ENCODE results near the gene CHST1.

Gene CHST1

DNA sequence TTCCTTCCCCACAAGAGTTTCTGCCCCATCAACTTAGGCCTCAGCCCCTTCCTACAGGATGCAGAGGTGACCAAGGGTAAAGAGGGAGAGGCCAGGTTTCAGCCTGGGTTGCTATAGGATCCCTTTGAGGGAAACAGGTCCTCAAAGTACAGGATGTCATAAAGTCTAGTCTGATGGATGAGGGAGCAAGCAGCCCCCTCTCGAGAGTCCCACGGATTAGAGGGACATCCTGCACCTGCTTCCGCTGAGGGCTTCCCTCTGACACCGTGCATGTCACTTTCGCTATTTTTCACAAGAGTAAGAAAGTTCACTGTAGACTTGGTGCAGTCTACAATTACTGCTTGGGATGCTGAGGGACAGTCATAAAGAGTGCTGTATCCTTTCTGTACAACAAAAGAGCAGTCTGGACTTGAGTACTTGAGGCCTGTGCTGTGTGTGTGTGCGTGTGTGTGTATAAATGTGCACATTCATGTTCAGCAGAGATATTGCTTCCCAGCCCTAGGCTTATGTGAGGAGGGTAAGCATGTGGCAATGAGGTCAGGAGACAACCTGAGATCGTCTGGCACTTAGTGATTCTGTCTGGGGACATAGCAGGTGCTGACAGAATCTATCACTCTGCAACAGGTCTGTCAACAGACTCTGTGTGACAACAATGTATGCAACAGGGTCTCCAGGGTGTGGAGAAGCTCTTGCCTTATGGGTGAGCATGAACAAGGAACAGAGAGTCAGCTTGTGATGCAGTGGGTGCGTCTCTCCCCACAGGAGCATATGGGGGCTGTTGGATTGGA lies 18.0 kb upstream of the CHST1 start:
- no peak for DNase-seq (ENCODE audit: low spot score)
- Mint-ChIP-seq H3K4me3 (no peak overlapping the region), H3K9me3 (no peaks in the 10 kb centered on the region), H3K4me1 (ENCODE audit: low read depth) (no peaks in the 10 kb centered on the region), H3K36me3 (ENCODE audit: low read depth) (no peaks in the 10 kb centered on the region), H3K27me3 (ENCODE audit: low read depth) (peaks cover 8% of the 10 kb centered on the region), H3K27ac (no peak overlapping the region)

GRCh38 chr11:45679806-45680205 lies 14.4 kb upstream of the CHST1 start:
- Mint-ChIP-seq H3K4me3 (no peak overlapping the region), H3K27ac (no peak overlapping the region), H3K36me3 (ENCODE audit: low read depth) (no peaks in the 10 kb centered on the region), H3K4me1 (ENCODE audit: low read depth) (no peaks in the 10 kb centered on the region), H3K9me3 (no peaks in the 10 kb centered on the region), H3K27me3 (ENCODE audit: low read depth) (peaks cover 3% of the 10 kb centered on the region)
- DNase-seq (ENCODE audit: low spot score): no peak

- Mint-ChIP-seq H3K27ac (no peak overlapping the region), H3K27me3 (ENCODE audit: low read depth) (peaks cover 3% of the 10 kb centered on the region), H3K9me3 (no peaks in the 10 kb centered on the region), H3K4me3 (no peak overlapping the region), H3K36me3 (ENCODE audit: low read depth) (no peaks in the 10 kb centered on the region), H3K4me1 (ENCODE audit: low read depth) (no peaks in the 10 kb centered on the region)
- no peak for DNase-seq (ENCODE audit: low spot score)
Observed at GRCh38 chr11:45678976-45679375, 13.6 kb upstream of the CHST1 start.

- Mint-ChIP-seq H3K36me3 (ENCODE audit: low read depth) (no peaks in the 10 kb centered on the region), H3K27ac (no peak overlapping the region), H3K4me3 (no peak overlapping the region), H3K9me3 (no peaks in the 10 kb centered on the region), H3K4me1 (ENCODE audit: low read depth) (no peaks in the 10 kb centered on the region), H3K27me3 (ENCODE audit: low read depth) (peaks cover 3% of the 10 kb centered on the region)
- no peak for DNase-seq (ENCODE audit: low spot score)
Observed at GRCh38 chr11:45677770-45678512, 12.5 kb upstream of the CHST1 start.

- DNase-seq (ENCODE audit: low spot score): no peak
- H3K9me3 Mint-ChIP-seq: no peaks in the 10 kb centered on the region
- no peaks in the 10 kb centered on the region for H3K4me1 Mint-ChIP-seq (ENCODE audit: low read depth)
- H3K4me3 Mint-ChIP-seq: no peak overlapping the region
- no peaks in the 10 kb centered on the region for H3K36me3 Mint-ChIP-seq (ENCODE audit: low read depth)
- no peak overlapping the region for H3K27ac Mint-ChIP-seq
- no peaks in the 10 kb centered on the region for H3K27me3 Mint-ChIP-seq (ENCODE audit: low read depth)
Observed at GRCh38 chr11:45676522-45677095, 11.2 kb upstream of the CHST1 start.

DNA sequence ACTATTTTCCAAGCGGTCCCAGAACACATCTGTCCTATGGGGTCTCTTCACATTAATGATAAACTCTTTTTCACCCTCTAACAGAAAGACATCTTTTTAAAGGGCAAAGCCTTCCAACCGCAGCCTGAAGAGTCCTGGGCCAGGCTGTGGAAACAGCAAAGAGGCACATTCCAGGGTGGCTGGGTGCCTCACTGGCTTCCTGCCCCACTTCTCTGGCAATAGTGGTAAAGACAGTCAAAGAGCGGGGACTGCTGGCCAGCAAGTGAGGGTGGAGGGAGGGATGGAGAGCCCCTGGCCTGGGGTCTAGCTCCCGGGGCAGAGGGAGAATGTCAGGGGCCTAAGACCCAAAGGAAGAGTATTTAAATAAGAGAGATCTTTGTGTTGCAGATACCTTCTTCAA lies 10.2 kb upstream of the CHST1 start:
- no peak for DNase-seq (ENCODE audit: low spot score)
- H3K36me3 Mint-ChIP-seq (ENCODE audit: low read depth): no peaks in the 10 kb centered on the region
- no peak overlapping the region for H3K4me3 Mint-ChIP-seq
- no peaks in the 10 kb centered on the region for H3K4me1 Mint-ChIP-seq (ENCODE audit: low read depth)
- no peaks in the 10 kb centered on the region for H3K27me3 Mint-ChIP-seq (ENCODE audit: low read depth)
- H3K9me3 Mint-ChIP-seq: no peaks in the 10 kb centered on the region
- H3K27ac Mint-ChIP-seq: no peak overlapping the region

- Mint-ChIP-seq H3K4me3 (no peak overlapping the region), H3K27me3 (ENCODE audit: low read depth) (no peaks in the 10 kb centered on the region), H3K27ac (no peak overlapping the region), H3K36me3 (ENCODE audit: low read depth) (no peaks in the 10 kb centered on the region), H3K9me3 (no peaks in the 10 kb centered on the region), H3K4me1 (ENCODE audit: low read depth) (no peaks in the 10 kb centered on the region)
- no peak for DNase-seq (ENCODE audit: low spot score)
Observed at GRCh38 chr11:45674481-45675190, 9.2 kb upstream of the CHST1 start.

DNA sequence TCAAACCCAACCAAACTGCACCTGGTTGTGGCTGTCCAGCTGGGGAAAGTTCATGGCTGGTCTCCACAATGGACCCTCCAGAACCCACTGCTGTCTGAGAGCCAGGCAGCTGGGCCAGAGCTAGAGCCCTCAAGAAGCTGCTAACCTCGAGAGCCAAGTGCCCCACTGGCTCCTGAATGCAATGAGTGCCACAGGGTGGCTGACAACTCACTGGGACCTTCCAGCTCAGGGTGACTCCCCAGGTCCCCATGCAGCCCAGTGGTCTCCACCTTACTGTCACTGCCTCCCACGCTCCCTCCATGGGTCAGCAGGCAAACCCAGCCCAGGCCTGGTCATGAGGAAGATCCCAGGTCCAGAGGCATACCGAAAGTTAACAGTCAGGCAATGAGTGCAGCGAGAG lies 8.0 kb upstream of the CHST1 start:
- H3K4me1 Mint-ChIP-seq (ENCODE audit: low read depth): no peaks in the 10 kb centered on the region
- no peak for DNase-seq (ENCODE audit: low spot score)
- no peaks in the 10 kb centered on the region for H3K9me3 Mint-ChIP-seq
- peaks cover 8% of the 10 kb centered on the region for H3K27me3 Mint-ChIP-seq (ENCODE audit: low read depth)
- H3K36me3 Mint-ChIP-seq (ENCODE audit: low read depth): no peaks in the 10 kb centered on the region
- no peak overlapping the region for H3K4me3 Mint-ChIP-seq
- H3K27ac Mint-ChIP-seq: no peak overlapping the region

DNA sequence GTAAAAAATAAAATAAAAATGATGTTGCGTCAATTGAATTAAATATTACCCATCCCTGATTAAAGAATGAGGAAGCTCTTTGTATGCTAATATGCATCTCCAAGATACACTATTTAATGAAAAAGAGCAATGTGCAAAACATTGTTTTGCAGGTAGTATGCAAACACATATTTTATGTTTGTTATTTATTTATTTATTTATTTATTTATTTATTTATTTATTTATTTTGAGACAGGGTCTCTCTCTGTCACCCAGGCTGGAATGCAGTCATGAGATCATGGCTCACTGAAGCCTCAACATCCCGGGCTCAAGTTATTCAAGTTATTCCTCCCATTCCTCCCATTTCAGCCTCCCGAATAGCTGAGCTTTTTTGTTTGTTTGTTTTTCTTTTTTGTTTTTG lies 7.2 kb upstream of the CHST1 start:
- no peaks in the 10 kb centered on the region for H3K36me3 Mint-ChIP-seq (ENCODE audit: low read depth)

DNA sequence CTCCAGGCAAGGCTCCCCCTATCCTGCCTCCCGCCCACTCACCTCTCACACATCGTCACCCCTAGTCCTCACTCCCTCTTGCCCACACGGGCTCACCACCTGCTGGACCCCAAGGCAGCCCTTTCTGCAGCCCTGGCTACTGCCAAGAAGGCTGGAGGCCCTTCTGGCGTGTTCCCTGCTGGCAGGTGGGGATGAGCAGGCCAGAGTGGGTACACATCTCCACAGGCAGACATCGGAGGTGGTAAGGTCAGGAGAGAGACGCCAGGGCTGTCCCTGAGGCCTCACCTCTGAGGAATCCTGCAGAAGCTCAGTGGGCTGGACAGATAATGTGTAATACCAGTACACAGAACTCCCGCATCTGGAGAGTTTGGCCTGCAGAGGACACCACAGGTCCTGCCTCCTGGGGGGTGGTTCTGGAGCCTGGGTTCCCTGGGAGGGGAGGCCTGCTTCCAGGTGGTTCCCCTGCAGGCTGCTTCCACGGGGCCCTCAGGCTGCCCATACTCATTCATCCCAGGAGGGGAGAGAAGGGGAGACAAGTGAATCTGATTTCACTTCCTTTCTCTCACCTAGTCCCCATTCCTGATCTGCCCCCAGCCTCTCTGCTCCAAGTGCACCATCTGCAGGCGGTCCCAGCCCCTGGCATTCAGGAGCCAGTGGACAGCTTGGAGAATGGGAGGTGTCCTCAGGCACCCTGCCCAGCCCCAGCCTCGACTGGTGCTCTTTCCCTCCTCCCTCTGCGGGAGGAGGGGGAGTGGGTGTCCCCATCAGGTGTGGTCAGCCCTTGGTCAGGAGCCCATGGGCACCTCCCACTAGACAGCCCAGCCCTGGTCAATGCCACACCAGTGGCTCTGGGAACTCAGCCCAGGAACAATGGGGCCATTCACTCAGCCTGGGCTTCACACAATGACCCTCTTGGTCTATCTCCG lies 6.1 kb upstream of the CHST1 start:
- Mint-ChIP-seq H3K4me3 (no peak overlapping the region), H3K36me3 (ENCODE audit: low read depth) (no peaks in the 10 kb centered on the region), H3K27me3 (ENCODE audit: low read depth) (peaks cover 24% of the 10 kb centered on the region), H3K9me3 (no peaks in the 10 kb centered on the region), H3K4me1 (ENCODE audit: low read depth) (no peaks in the 10 kb centered on the region), H3K27ac (no peak overlapping the region)
- DNase-seq (ENCODE audit: low spot score): no peak

More for the DNA sequence above, 7.2 kb upstream of the CHST1 start:
- Mint-ChIP-seq H3K27me3 (ENCODE audit: low read depth) (peaks cover 13% of the 10 kb centered on the region), H3K4me1 (ENCODE audit: low read depth) (no peaks in the 10 kb centered on the region), H3K9me3 (no peaks in the 10 kb centered on the region), H3K4me3 (no peak overlapping the region), H3K27ac (no peak overlapping the region)
- no peak for DNase-seq (ENCODE audit: low spot score)

DNA sequence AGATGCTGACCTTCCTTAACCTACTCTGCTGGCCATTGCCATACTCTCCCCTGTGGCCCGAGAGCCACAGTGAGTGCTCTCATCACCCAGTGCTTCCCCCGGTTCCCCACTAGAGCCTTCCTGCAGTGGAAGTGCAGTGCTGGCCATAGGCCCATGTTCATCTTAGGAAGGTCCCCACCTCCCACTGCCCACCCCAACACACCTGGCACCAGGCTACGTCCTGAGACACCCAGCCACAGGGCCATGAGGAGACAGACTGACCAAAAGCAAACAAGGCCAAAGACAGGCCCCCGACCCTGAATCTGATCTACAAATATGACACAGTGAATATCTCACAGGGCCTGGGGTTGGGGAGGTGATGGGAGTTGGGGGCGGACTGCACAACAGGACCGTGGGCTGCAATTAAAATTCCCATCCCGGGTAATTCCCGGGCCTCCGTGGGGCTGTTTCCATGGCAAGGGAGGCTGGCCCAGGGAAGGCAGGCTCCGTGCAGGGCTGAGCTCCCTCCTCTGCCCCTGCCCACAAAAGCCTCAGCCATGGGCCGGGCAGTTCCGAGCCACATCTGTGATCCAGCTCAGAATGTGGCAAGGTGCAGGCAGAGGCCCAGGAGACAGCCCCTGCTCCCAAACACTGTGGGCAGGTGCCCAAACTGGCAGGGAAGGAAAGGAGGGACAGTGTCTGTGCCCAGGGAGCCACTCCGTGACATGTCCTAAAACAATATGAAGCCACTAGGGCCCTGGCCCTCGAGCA lies 5.1 kb upstream of the CHST1 start:
- no peaks in the 10 kb centered on the region for H3K9me3 Mint-ChIP-seq
- no peak for DNase-seq (ENCODE audit: low spot score)
- H3K27me3 Mint-ChIP-seq (ENCODE audit: low read depth): peaks cover 32% of the 10 kb centered on the region
- H3K27ac Mint-ChIP-seq: no peak overlapping the region
- no peaks in the 10 kb centered on the region for H3K36me3 Mint-ChIP-seq (ENCODE audit: low read depth)
- no peaks in the 10 kb centered on the region for H3K4me1 Mint-ChIP-seq (ENCODE audit: low read depth)
- no peak overlapping the region for H3K4me3 Mint-ChIP-seq

- Mint-ChIP-seq H3K4me3 (no peak overlapping the region), H3K4me1 (ENCODE audit: low read depth) (no peaks in the 10 kb centered on the region), H3K27me3 (ENCODE audit: low read depth) (peaks cover 32% of the 10 kb centered on the region), H3K36me3 (ENCODE audit: low read depth) (no peaks in the 10 kb centered on the region), H3K27ac (no peak overlapping the region), H3K9me3 (no peaks in the 10 kb centered on the region)
- DNase-seq (ENCODE audit: low spot score): no peak
Observed at GRCh38 chr11:45669956-45670355, 4.5 kb upstream of the CHST1 start.

- no peaks in the 10 kb centered on the region for H3K36me3 Mint-ChIP-seq (ENCODE audit: low read depth)
- H3K9me3 Mint-ChIP-seq: no peaks in the 10 kb centered on the region
- H3K27me3 Mint-ChIP-seq (ENCODE audit: low read depth): peaks cover 32% of the 10 kb centered on the region
- H3K4me1 Mint-ChIP-seq (ENCODE audit: low read depth): no peaks in the 10 kb centered on the region
- DNase-seq (ENCODE audit: low spot score): no peak
- no peak overlapping the region for H3K27ac Mint-ChIP-seq
- no peak overlapping the region for H3K4me3 Mint-ChIP-seq
Observed at GRCh38 chr11:45669146-45669545, 3.7 kb upstream of the CHST1 start.
